ENCODE results near the gene TTLL4.

TTLL4 gene

GRCh38 chr2:218734190-218734975, 23.7 kb downstream of the TTLL4 start:
- Histone ChIP-seq H3K4me2 (ENCODE audit: low read depth, low read length, poor library complexity, severe bottlenecking) (no peak overlapping the region), H3K27me3 (ENCODE audit: low read length) (no peaks in the 10 kb centered on the region), H3K9me2 (replicated peaks; ENCODE audit: insufficient read depth, low read length) (no peaks in the 10 kb centered on the region), H4K20me1 (ENCODE audit: low read depth, low read length) (peaks cover 5% of the 10 kb centered on the region; the same call in 1 of the 2 replicates), H3K9ac (ENCODE audit: low read length) (no peak overlapping the region), H3K27ac (ENCODE audit: low read depth, low read length) (no peak overlapping the region), H2AFZ (ENCODE audit: low read depth, low read length, severe bottlenecking) (no peak overlapping the region), H3K36me3 (ENCODE audit: low read length) (no peaks in the 10 kb centered on the region), H3K79me2 (ENCODE audit: insufficient read depth, low read length) (peaks cover 53% of the 10 kb centered on the region), H3K9me3 (ENCODE audit: insufficient read depth, low read length) (no peaks in the 10 kb centered on the region), H3K4me3 (ENCODE audit: insufficient read depth, low read length, poor library complexity, severe bottlenecking) (no peak overlapping the region), H3F3A (ENCODE audit: insufficient read depth) (no peaks in the 10 kb centered on the region)
- no peak for TF ChIP-seq EZH2phosphoT487 (conservative IDR thresholded peaks at IDR 0.05; ENCODE audit: low read length)
- no peak for TF ChIP-seq CTCF (IDR thresholded peaks at IDR 0.05; ENCODE audit: insufficient read depth, low read length, poor library complexity, severe bottlenecking)

GRCh38 chr2:218736531-218736930, 25.9 kb downstream of the TTLL4 start:
- H4K20me1 ChIP-seq (ENCODE audit: low read depth, low read length): peaks cover 5% of the 10 kb centered on the region; the same call in 1 of the 2 replicates

GRCh38 chr2:218743068-218743467, 32.4 kb downstream of the TTLL4 start:
- Histone ChIP-seq H3K4me2 (ENCODE audit: low read depth, low read length, poor library complexity, severe bottlenecking) (no peak overlapping the region), H3K36me3 (ENCODE audit: low read length) (peaks cover 12% of the 10 kb centered on the region; the same call in 1 of the 2 replicates), H2AFZ (ENCODE audit: low read depth, low read length, severe bottlenecking) (no peak overlapping the region), H3K79me2 (ENCODE audit: insufficient read depth, low read length) (no peaks in the 10 kb centered on the region), H3K9me2 (replicated peaks; ENCODE audit: insufficient read depth, low read length) (no peaks in the 10 kb centered on the region), H3K27me3 (ENCODE audit: low read length) (no peaks in the 10 kb centered on the region), H3K9me3 (ENCODE audit: insufficient read depth, low read length) (no peaks in the 10 kb centered on the region), H3K4me3 (ENCODE audit: insufficient read depth, low read length, poor library complexity, severe bottlenecking) (no peak overlapping the region), H3K27ac (ENCODE audit: low read depth, low read length) (no peak overlapping the region), H3K9ac (ENCODE audit: low read length) (no peak overlapping the region), H4K20me1 (ENCODE audit: low read depth, low read length) (no peaks in the 10 kb centered on the region), H3F3A (ENCODE audit: insufficient read depth) (no peaks in the 10 kb centered on the region)
- TF ChIP-seq EZH2phosphoT487 (conservative IDR thresholded peaks at IDR 0.05; ENCODE audit: low read length): no peak
- no peak for TF ChIP-seq CTCF (IDR thresholded peaks at IDR 0.05; ENCODE audit: insufficient read depth, low read length, poor library complexity, severe bottlenecking)

More at GRCh38 chr2:218736531-218736930, 25.9 kb downstream of the TTLL4 start:
- Histone ChIP-seq H3K4me3 (ENCODE audit: insufficient read depth, low read length, poor library complexity, severe bottlenecking) (no peak overlapping the region), H3K27ac (ENCODE audit: low read depth, low read length) (no peak overlapping the region), H3K27me3 (ENCODE audit: low read length) (no peaks in the 10 kb centered on the region), H3K79me2 (ENCODE audit: insufficient read depth, low read length) (peaks cover 40% of the 10 kb centered on the region), H3K9me3 (ENCODE audit: insufficient read depth, low read length) (no peaks in the 10 kb centered on the region), H3K4me2 (ENCODE audit: low read depth, low read length, poor library complexity, severe bottlenecking) (no peak overlapping the region), H3K9ac (ENCODE audit: low read length) (no peak overlapping the region), H2AFZ (ENCODE audit: low read depth, low read length, severe bottlenecking) (no peak overlapping the region), H3K36me3 (ENCODE audit: low read length) (no peaks in the 10 kb centered on the region), H3K9me2 (replicated peaks; ENCODE audit: insufficient read depth, low read length) (no peaks in the 10 kb centered on the region), H3F3A (ENCODE audit: insufficient read depth) (no peaks in the 10 kb centered on the region)
- TF ChIP-seq EZH2phosphoT487 (conservative IDR thresholded peaks at IDR 0.05; ENCODE audit: low read length): no peak
- no peak for TF ChIP-seq CTCF (IDR thresholded peaks at IDR 0.05; ENCODE audit: insufficient read depth, low read length, poor library complexity, severe bottlenecking)

Measured in SU-DHL-6 (cell line).